KOPT-K1 (cell line): ENCODE measurements around the gene SAXO2.
"Not testable (repeated sequence)": the region's sequence is repeated elsewhere in the genome, so short reads cannot be mapped to it uniquely, and the experiment has no call there.

Experiments
- H3K27ac ChIP-seq: fragments of 200-600 bp; sonication (generic); 2 replicates; pipeline ENCODE4 v1.5.1; 2016; ENCODE audit warnings: antibody characterized with exemption, mild to moderate bottlenecking, low read depth, low read length; ENCODE audit not compliant: poor library complexity, severe bottlenecking
- H3K36me3 ChIP-seq: fragments of 200-600 bp; sonication (generic); 2 replicates; pipeline ENCODE4 v1.5.1; 2017; ENCODE audit warnings: antibody characterized with exemption, mild to moderate bottlenecking, low read length, moderate library complexity; ENCODE audit not compliant: insufficient read depth
- H3K9me3 ChIP-seq: fragments of 200-600 bp; sonication (generic); 2 replicates; pipeline ENCODE4 v1.5.1; 2017; ENCODE audit warnings: antibody characterized with exemption, low read length, mild to moderate bottlenecking; ENCODE audit not compliant: insufficient read depth, poor library complexity, severe bottlenecking

SAXO2 gene

GRCh38 chr15:82332711-82333602, 70.3 kb downstream of the SAXO2 start:
- not testable (repeated sequence) for H3K9me3 ChIP-seq, H3K36me3 ChIP-seq, H3K27ac ChIP-seq

GRCh38 chr15:82333603-82334553, 71.3 kb downstream of the SAXO2 start:
- H3K9me3 ChIP-seq, H3K36me3 ChIP-seq, H3K27ac ChIP-seq: not testable (repeated sequence)
